Panc1 (cell line): ENCODE results near the gene SKI. TPM values are rescaled to one million over a fixed set of nuclear protein-coding genes. Genes with fewer than 3 reads are reported as not detected.

Source experiments
- ATAC-seq: fragments of 200-7000 bp; cut with Tn5 transposase; 2 replicates; pipeline ENCODE4 v1.9.1; 2020; ENCODE audit warnings: mild to moderate bottlenecking, moderate library complexity
- BruUV-seq: library from RNA; stranded (reverse); fragments of 400-500 nt; replicated peaks from 2 replicates; lab custom pipeline; 2021; lab: Mats Ljungman, UMichigan
- CTCF ChIA-PET: fragments of 300-600 bp; sonication (Branson Sonifier 250); formaldehyde crosslinking; loops from one replicate; lab custom pipeline; 2022; ENCODE audit warnings: antibody characterized with exemption; lab: Charles Lee
- POLR2A ChIA-PET: fragments of 300-600 bp; sonication (Branson Sonifier 250); formaldehyde crosslinking; loops from one replicate; lab custom pipeline; 2022; ENCODE audit warnings: antibody characterized with exemption; lab: Charles Lee
- DNase-seq: peaks from one replicate; pipeline ENCODE4 v3.0.0-alpha.2; 2010; ENCODE audit warnings: low read depth, low spot score
- H3K27ac ChIP-seq: 2 replicates; pipeline ENCODE4 v1.5.1; 2011; ENCODE audit warnings: mild to moderate bottlenecking, low read length, inconsistent platforms
- H3K27me3 ChIP-seq: fragments of 200-500 bp; sonication (Bioruptor generic); 2 replicates; pipeline ENCODE4 v1.6.0; 2014; ENCODE audit warnings: low read length, inconsistent platforms; ENCODE audit not compliant: control insufficient read depth, insufficient read depth
- H3K36me3 ChIP-seq: fragments of 200-500 bp; sonication (Bioruptor generic); 2 replicates; pipeline ENCODE4 v1.5.1; 2014; ENCODE audit warnings: inconsistent platforms, mild to moderate bottlenecking, low read length, moderate library complexity; ENCODE audit not compliant: control insufficient read depth, insufficient read depth
- H3K4me1 ChIP-seq: 2 replicates; pipeline ENCODE4 v1.5.1; 2011; ENCODE audit warnings: inconsistent platforms, mild to moderate bottlenecking, low read length, moderate library complexity; ENCODE audit not compliant: control insufficient read depth, insufficient read depth
- H3K4me3 ChIP-seq, 2 experiments: 2 replicates each; pipeline ENCODE4 v1.5.1; 2011 to 2012; ENCODE audit warnings: low read depth in 2 of 2, low read length in 2 of 2, mild to moderate bottlenecking in 2 of 2, inconsistent platforms in 1 of 2, moderate library complexity in 1 of 2
- H3K9me3 ChIP-seq: fragments of 200-500 bp; sonication (Bioruptor generic); 2 replicates; pipeline ENCODE4 v1.5.1; 2014; ENCODE audit warnings: low read depth, mild to moderate bottlenecking, inconsistent platforms, low read length, moderate library complexity; ENCODE audit not compliant: control insufficient read depth, insufficient read depth
- POLR2AphosphoS5 ChIP-seq: IDR thresholded peaks from 2 replicates; pipeline ENCODE4 v1.6.1; 2012; ENCODE audit warnings: mild to moderate bottlenecking, low read depth, low read length, moderate library complexity
- SIN3A ChIP-seq: IDR thresholded peaks from 2 replicates; pipeline ENCODE4 v1.6.1; 2012; ENCODE audit warnings: low read depth, mild to moderate bottlenecking, low read length, moderate library complexity, borderline replicate concordance; ENCODE audit not compliant: insufficient read depth
- TCF7L2 ChIP-seq: IDR thresholded peaks from 2 replicates; pipeline ENCODE4 v1.6.1; 2011; ENCODE audit warnings: mild to moderate bottlenecking, low read depth, low read length, inconsistent platforms
- in situ Hi-C: cut with HindIII; loops from 2 replicates; pipeline ENCODE4 v1.10.0; 2016; ENCODE audit warnings: low sequenced_read_pairs, low pct_unique_long_range_greater_than_20kb
- intact Hi-C: fragments of 100-400 bp; cut with micrococcal nuclease; formaldehyde crosslinking; loops from one replicate; pipeline ENCODE4 v1.10.0; 2022; ENCODE audit not compliant: unreplicated experiment
- total RNA-seq: library from RNA; stranded (reverse); gene quantifications from one replicate; pipeline ENCODE4 v1.2.1, GENCODE V29; 2021; ENCODE audit not compliant: unreplicated experiment
- TF ChIP-seq, protein P1 (sequence below), 2 experiments: IDR thresholded peaks; 2 replicates each; pipeline ENCODE4 v1.6.1; 2011 to 2012; ENCODE audit warnings: low read depth in 2 of 2, control low read depth in 1 of 2, low read length in 1 of 2, mild to moderate bottlenecking in 1 of 2, moderate library complexity in 1 of 2; ENCODE audit not compliant: insufficient read depth in 1 of 2
- TF ChIP-seq, protein P2 (sequence below): fragments of 450-650 bp; IDR thresholded peaks from 2 replicates; pipeline ENCODE4 v1.5.1; 2017; ENCODE audit warnings: mild to moderate bottlenecking

Gene SKI
- total RNA-seq, 1 experiment from 2014 or later = 63.2 TPM

DNA sequence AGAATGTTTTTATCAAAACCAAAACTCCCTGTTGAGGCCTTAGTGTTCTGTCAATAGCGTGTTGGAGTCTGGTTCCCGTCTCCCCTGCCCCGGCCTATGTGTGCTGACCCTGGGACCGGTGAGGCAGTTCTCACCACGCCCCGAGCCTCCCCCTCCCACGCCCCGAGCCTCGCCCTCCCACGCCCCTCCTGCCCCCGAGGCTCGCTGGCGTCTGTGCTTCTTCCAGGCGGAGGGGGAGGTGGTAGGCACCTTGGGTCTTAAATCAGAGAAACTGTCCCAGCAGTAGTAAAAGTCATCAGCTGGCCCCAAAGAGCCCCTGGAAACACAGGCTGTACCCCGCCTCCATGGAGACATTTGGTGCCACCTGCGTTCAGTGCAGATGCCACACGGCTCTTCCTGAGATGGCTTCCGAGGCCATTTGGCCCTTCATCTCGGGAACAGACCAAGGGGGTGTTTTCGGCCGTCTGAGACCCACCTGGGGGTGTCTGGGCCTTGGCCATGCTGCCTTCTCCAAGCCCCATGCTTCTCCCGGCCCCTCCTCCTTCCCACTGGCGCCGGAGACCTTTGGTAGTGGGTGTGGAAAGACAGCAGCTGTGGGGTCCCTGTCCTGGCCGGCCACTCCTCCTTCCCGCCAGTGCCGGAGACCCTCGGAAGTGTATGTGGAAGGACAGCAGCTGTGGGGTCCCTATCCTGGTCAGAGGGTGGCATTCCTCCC, 44.7 kb downstream of the SKI start:
- Histone ChIP-seq H3K27me3 (no peaks in the 10 kb centered on the region), H3K4me3 (no peak overlapping the region), H3K27ac (no peak overlapping the region), H3K9me3 (no peaks in the 10 kb centered on the region), H3K4me1 (peaks cover 34% of the 10 kb centered on the region), H3K36me3 (no peaks in the 10 kb centered on the region)
- TF ChIP-seq, protein P1, sequence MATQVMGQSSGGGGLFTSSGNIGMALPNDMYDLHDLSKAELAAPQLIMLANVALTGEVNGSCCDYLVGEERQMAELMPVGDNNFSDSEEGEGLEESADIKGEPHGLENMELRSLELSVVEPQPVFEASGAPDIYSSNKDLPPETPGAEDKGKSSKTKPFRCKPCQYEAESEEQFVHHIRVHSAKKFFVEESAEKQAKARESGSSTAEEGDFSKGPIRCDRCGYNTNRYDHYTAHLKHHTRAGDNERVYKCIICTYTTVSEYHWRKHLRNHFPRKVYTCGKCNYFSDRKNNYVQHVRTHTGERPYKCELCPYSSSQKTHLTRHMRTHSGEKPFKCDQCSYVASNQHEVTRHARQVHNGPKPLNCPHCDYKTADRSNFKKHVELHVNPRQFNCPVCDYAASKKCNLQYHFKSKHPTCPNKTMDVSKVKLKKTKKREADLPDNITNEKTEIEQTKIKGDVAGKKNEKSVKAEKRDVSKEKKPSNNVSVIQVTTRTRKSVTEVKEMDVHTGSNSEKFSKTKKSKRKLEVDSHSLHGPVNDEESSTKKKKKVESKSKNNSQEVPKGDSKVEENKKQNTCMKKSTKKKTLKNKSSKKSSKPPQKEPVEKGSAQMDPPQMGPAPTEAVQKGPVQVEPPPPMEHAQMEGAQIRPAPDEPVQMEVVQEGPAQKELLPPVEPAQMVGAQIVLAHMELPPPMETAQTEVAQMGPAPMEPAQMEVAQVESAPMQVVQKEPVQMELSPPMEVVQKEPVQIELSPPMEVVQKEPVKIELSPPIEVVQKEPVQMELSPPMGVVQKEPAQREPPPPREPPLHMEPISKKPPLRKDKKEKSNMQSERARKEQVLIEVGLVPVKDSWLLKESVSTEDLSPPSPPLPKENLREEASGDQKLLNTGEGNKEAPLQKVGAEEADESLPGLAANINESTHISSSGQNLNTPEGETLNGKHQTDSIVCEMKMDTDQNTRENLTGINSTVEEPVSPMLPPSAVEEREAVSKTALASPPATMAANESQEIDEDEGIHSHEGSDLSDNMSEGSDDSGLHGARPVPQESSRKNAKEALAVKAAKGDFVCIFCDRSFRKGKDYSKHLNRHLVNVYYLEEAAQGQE (IDR thresholded peaks at IDR 0.05; ENCODE audit: insufficient read depth in 1 of 2, low read depth in 2 of 2, low read length in 1 of 2) = no peak
- no peak for TF ChIP-seq TCF7L2
- TF ChIP-seq POLR2AphosphoS5 = no peak
- TF ChIP-seq, protein P2, sequence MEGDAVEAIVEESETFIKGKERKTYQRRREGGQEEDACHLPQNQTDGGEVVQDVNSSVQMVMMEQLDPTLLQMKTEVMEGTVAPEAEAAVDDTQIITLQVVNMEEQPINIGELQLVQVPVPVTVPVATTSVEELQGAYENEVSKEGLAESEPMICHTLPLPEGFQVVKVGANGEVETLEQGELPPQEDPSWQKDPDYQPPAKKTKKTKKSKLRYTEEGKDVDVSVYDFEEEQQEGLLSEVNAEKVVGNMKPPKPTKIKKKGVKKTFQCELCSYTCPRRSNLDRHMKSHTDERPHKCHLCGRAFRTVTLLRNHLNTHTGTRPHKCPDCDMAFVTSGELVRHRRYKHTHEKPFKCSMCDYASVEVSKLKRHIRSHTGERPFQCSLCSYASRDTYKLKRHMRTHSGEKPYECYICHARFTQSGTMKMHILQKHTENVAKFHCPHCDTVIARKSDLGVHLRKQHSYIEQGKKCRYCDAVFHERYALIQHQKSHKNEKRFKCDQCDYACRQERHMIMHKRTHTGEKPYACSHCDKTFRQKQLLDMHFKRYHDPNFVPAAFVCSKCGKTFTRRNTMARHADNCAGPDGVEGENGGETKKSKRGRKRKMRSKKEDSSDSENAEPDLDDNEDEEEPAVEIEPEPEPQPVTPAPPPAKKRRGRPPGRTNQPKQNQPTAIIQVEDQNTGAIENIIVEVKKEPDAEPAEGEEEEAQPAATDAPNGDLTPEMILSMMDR = no peak
- no peak for TF ChIP-seq SIN3A
- in situ Hi-C loops (no loop called here), intact Hi-C loops (no loop called here)
- DNase-seq (no peak), ATAC-seq (no peak)
- no TSS peak for BruUV-seq
- ChIA-PET POLR2A (no interaction called here), CTCF (no interaction called here)

DNA sequence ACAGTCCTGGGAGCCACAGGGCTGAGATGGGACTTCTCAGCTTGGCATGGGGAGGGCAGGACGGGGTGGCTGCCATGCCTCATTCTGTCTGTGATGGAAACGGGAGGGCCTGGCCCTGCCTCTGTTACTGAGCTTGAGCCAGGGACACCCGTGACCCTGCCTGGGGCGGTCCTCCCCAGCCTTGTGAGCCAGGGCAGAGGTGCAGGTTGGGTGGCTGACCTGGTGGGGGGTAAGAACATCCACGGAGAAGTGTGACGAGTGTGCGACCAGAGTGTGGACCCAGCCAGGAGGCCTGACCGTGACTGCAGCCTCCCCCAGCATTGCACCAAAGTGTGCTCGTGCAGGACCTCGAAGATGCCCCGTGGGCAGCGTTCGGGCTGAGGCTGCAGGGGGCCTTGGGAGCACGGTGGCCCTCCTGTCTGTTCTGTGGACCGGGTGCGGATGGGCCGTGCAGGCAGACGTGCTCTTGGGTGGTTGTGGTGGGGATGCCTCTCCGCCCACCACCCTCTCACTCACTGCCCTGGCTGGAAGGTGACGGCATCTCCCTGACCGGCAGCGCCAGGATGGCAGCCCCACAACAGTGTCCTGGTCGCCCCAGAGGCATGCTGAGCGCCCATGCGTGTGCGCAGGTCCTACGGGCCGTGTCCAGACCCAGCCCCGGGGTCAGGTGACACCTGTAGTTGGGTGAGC, 45.4 kb downstream of the SKI start:
- Histone ChIP-seq H3K27me3 (no peaks in the 10 kb centered on the region), H3K27ac (no peak overlapping the region), H3K36me3 (no peaks in the 10 kb centered on the region), H3K4me3 (no peak overlapping the region), H3K9me3 (no peaks in the 10 kb centered on the region), H3K4me1 (peaks cover 34% of the 10 kb centered on the region)
- TF ChIP-seq, protein P2 = no peak
- TF ChIP-seq POLR2AphosphoS5 (no peak), SIN3A (no peak), TCF7L2 (no peak)
- TF ChIP-seq, protein P1 (IDR thresholded peaks at IDR 0.05; ENCODE audit: insufficient read depth in 1 of 2, low read depth in 2 of 2, low read length in 1 of 2) = no peak
- DNase-seq (no peak), ATAC-seq (no peak)
- BruUV-seq = no TSS peak
- in situ Hi-C loops = no loop called here
- ChIA-PET POLR2A (no interaction called here), CTCF (no interaction called here)
- intact Hi-C loops = no loop called here
